GM12892 (cell line): ENCODE results near the gene TIGD3.

ENCODE experiments used
- POLR2A ChIP-seq: IDR thresholded peaks from 2 replicates; pipeline ENCODE4 v1.6.1; 2011; ENCODE audit warnings: low read depth, low read length, control low read depth
- POLR2AphosphoS5 ChIP-seq: IDR thresholded peaks from 2 replicates; pipeline ENCODE4 v1.6.1; 2011; ENCODE audit warnings: low read depth, low read length, control low read depth
- TAF1 ChIP-seq: IDR thresholded peaks from 2 replicates; pipeline ENCODE4 v1.6.1; 2011; ENCODE audit warnings: low read depth, mild to moderate bottlenecking, control low read depth, low read length, borderline replicate concordance

DNA sequence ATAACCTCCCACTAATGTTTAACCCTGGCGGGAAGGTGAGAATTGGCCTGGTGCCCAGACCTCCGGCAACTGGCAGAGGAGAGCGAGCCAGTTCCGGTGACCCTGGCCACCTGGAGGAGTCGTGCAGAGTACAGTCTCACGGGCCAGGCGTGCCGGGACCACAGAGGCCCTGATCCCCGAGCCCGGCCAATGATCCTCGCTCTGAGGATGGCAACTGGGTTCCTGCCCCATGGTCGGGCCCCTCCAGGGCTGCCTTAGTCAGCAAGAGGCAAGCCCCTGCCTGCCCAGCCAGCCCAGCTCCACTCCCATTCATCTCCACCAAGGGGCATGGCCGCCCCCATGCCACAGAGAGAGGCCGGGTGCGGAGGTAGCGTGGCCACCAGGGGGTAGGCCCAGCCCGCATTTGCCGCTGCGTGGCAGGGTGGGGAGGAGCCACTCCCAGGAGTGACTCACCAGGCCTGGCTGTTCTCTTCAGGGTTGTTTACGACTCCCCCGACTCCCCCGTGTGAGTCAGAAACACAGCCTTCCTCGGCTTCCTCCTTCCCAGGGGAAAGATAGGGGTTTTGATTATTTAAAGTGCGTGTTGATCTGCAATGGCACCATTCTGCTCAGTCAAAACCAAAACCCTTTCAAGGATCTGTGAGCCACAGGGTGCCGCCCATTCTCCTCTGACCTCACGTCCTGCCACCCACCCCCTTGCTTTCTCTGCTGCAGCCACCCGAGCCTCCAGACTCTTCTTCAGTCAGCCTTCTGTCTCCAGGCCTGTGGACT, 27.7 kb downstream of the TIGD3 start, which contains the start of gene SLC25A45:
- TF ChIP-seq POLR2A (peak; percentile 76; the same call in 1 of the 2 replicates), POLR2AphosphoS5 (peak; percentile 68), TAF1 (peak; percentile 54; the same call in 1 of the 2 replicates)
